ENCODE measurements around the gene AKT2.
"Not testable (repeated sequence)": the region's sequence is repeated elsewhere in the genome, so short reads cannot be mapped to it uniquely, and the experiment has no call there.

The AKT2 gene

DNA sequence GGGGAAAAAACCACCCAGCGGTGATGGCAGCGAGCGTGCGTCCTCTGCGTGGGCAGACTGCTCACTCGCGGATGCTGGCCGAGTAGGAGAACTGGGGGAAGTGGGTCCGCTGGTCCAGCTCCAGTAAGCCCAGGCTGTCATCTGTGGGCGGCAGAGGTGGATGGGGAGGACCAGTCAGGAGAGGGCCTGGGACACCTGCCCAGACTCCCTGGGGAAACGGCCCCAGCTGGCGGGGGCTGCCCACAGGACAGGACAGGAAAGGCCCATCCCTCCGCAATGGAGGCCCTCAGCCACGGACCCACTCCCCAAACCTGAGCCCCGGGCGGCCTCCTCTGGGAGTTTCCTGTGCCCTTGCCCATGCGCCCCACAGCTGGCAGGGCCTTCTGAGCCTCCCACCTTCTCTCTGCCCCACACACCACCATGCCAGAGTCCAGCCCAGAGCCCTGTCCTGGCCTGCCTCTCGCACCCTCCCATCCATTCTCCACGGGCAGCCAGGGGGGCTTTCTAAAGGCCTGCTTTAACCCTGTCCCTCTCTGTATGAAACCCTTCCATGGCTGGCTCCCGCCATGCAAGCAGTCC is 51.2 kb downstream of the AKT2 start:
- no peak for DNase-seq

GRCh38 chr19:40232949-40233810 is 52.0 kb downstream of the AKT2 start:
- DNase-seq, result no peak

DNA sequence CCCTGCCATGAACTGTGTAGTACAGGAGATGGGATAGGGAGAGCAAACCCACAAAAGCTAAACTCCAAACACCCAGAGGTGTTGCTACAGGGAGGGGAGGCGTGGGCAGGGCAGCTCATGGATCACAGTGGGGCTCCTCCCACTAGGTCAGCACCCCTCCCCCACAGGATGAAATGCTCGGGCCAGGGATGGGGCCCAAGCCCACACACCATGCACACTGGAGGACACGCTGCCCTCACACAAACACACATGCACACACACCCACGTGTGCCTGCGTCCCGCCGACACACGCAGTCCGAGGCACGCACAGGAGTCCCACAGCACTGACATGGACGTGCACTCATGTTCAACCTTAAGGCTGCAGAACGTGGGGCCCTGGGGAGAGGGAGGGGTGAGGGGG is 52.7 kb downstream of the AKT2 start:
- DNase-seq, result no peak

DNA sequence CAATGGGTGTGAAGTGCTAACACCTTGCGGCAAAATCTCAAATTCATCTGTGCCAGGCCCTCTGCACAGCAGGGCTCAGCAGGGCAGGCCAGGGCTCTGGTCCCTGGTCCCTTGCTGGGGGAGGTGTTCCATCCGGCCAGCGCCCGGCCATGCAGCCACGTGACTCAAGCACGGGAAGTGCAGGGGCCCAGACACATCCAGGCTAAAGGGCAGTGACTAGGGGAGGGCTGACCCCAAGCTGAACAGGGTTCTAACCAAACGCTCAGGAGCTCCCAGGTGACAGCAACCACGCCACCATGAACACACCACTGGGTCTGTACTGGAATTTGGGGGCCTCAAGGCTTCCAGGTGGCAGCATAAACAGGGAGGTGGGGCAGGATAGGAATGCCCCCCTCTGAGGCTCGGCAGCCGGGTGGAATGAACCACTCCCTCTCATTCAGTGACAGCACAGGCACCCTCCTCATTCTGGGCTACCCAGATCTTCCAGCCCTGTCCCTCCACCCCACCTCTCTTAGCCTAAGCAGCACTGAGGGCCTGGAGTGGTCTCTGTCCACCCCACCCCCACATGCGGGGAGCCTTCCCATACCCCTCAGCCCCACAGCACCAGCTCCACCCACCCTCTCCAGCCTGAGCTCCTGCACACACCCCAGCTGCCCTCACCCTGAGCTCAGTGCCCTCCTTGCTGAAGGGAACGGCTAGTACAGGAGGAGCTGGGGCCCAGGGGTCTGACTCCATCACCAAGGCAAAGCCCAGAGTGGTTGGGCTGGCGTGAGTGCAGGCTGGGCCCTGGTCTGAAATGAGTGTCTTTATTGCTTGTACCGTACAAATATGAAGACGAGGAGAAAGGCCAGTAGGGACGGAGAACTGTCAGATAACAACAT is 53.4 kb downstream of the AKT2 start:
- no peak for DNase-seq

DNA sequence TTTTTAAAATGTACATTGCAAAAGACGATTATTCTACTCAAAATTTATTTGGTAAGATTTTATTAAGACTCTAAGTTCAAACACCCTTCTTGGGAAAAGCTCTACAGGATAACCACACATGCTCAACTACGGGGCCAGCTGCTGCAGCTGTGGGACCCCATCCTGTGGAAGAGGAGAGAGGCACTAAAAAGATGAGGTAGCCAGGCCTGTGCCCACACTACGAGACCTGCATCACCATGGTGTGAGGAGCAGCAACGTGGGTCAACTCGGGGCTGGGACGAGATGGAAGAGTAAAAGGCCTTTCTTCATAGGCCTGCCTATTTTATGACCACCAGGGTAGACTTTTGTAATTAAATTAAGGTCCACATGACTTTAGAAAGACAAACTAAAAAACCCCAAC is 54.1 kb downstream of the AKT2 start:
- DNase-seq, result no peak

DNA sequence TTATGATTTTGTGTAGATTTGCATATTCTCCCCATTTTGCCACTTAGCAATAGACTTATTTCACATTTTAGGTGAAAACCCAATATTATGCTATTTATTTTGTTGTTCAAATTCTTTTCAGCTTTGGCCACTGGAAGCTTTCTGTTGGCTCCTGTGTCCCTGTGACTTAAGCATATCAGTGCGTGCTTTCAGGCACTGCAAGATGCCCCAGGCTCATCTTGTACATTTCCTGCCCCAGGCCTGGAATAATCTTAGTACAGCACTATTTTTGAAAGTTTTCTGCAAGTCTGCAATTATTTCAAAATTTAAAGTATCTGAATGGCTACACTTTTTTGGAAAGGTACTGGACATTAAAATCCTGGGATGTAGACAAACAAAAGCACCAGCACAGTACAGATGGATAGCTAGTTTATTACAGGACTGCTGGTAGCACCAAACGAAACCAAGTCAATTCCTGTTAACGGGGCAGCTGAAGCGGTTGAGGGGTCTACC is 55.2 kb downstream of the AKT2 start:
- no peak for DNase-seq

DNA sequence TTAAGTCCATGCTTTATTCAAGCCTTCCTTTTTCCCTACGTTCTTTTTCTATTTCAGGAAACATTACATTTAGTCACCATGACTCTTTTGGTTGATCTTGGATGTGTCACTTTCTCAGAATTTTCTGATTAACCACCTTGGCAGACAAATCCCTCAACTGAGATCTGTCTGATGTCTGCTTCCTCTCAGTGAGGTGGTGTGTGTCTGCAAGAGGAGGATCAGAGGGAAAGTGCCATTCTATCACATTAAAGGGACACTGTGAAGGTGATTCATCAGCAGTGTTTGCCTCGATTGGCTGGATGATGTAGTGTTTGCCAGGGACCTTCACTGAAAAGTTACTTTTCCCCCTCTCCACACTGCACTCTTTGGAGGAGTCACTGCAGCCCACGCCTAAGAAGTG is 55.7 kb downstream of the AKT2 start:
- peak; percentile 72 for DNase-seq

- no peak for DNase-seq
Observed at GRCh38 chr19:40228863-40229262, 56.3 kb downstream of the AKT2 start.

GRCh38 chr19:40228346-40228745 is 56.8 kb downstream of the AKT2 start:
- no peak for DNase-seq

- DNase-seq, result peak; percentile 15
Observed at GRCh38 chr19:40225440-40226305, 59.5 kb downstream of the AKT2 start.

GRCh38 chr19:40224342-40225150 is 60.6 kb downstream of the AKT2 start:
- DNase-seq, result no peak

GRCh38 chr19:40223135-40223822 is 61.9 kb downstream of the AKT2 start:
- DNase-seq, result no peak

DNA sequence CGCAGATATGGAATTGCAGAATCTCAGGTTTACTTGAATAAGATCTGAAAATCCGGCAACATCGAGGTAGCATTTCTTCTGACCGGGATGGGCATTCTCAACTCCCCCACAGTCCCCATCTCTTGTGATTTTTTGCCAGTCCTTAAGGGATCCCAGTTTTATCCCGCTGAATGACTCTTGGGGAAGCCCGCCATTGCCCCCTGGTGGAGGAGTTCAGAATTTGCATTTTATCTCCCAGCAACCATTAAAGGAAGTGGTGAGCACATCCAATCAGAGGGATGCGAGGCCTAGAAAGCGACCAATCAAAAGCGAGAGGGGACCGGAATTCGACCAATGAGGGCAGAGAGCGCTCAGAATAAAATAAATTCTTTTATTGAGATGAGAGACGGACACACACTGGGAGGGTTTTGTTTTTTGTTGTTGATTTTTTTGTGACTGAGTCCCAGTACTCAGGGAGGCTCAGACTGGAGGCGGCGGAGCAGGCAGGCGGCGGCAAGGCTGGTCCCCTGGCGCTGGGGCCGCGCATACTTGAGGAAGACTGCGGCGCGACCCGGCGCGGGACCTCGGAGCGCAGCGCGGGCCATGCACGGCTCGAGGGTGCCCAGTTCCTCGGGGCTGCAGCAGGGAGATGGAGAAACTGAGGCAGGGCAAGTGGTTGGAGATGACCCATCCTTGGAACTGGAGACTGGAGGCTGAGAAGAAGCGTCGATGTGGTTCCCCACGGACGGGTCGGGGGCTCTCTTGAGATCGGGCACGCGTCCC is 63.1 kb downstream of the AKT2 start:
- peak; percentile 89 for DNase-seq

- no peak for DNase-seq
Observed at GRCh38 chr19:40220674-40221073, 64.5 kb downstream of the AKT2 start.

- peak; percentile 76 for DNase-seq
Observed at GRCh38 chr19:40219721-40220276, 65.3 kb downstream of the AKT2 start.

DNA sequence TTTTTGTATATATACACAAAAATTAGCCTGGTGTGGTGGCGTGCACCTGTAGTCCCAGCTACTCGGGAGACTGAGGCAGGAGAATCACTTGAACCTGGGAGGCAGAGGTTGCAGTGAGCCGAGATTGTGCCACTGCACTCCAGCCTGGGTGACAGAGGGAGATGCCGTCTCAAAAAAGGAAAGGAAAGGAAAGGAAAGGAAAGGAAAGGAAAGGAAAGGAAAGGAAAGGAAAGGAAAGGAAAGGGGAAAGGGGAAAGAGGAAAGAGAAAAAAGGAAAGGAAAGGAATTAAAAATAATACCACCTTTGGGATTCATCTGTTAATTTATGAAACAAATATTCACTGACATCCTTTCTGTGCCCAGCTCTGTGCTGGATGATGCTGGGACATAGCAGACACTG is 66.1 kb downstream of the AKT2 start:
- DNase-seq, result not testable (repeated sequence)

GRCh38 chr19:40217934-40218890 is 66.9 kb downstream of the AKT2 start, which contains the start of gene TTC9B:
Gene TTC9B (minus strand): TSS chr19:40218384. CDS start chr19:40218381, 3 bp downstream.
- DNase-seq, result peak; percentile 36

Data from fibroblast of skin of right biceps (primary cell).